ENCODE results near the gene INTS4. TPM values are rescaled to one million over a fixed set of nuclear protein-coding genes. Genes with fewer than 3 reads are reported as not detected.
A peak's percentile ranks its signal among the peaks of the same experiment; 100 is the strongest.

The INTS4 gene
- total and polyA plus RNA-seq, 2 donors from 2014 or later = 16.7 to 34.6 TPM

DNA sequence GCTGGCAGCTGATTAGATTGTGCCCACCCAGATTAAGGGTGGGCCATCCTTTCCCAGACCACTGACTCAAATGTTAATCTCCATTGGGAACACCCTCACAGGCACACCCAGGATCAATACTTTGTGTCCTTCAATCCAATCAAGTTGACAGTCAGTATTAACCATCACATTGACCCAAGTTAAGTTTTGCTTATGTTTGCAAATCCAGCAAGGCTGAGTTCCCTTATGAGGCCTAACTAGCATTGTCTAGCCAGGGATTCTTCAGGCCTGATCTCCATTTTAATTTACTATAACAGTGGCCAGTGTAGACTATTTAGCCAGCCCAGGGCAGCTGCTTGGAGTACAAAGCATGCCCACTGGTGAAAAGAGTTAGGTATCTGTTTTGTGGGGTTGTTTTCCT is 30.9 kb upstream of the INTS4 start:
- intact Hi-C loops (cut with DNase I) = no loop called here
- no peaks in the 10 kb centered on the region for H3K9me3 ChIP-seq (ENCODE audit: control insufficient read depth in 2 of 3, insufficient read depth in 1 of 3, low read length in 3 of 3)
- DNase-seq (no peak), FAIRE-seq (no peak)
- no peak overlapping the region for H3K4me3 ChIP-seq (ENCODE audit: low read length in 3 of 3)
- no peaks in the 10 kb centered on the region for H3K36me3 ChIP-seq (ENCODE audit: control insufficient read depth in 2 of 3, insufficient read depth in 3 of 3, low read length in 3 of 3)
- H3K27ac ChIP-seq (ENCODE audit: low read depth in 2 of 2, low read length in 2 of 2) = no peak overlapping the region
- H3K9ac ChIP-seq (ENCODE audit: low read length in 3 of 3) = no peak overlapping the region
- H3K4me1 ChIP-seq (ENCODE audit: control insufficient read depth in 2 of 3, insufficient read depth in 2 of 3, low read depth in 1 of 3, low read length in 3 of 3) = peaks cover 2 to 5% (median 4%) of the 10 kb centered on the region in 3 donors
- H3K27me3 ChIP-seq (ENCODE audit: control insufficient read depth, insufficient read depth, low read length) = no peaks in the 10 kb centered on the region
- TF ChIP-seq, protein P1, sequence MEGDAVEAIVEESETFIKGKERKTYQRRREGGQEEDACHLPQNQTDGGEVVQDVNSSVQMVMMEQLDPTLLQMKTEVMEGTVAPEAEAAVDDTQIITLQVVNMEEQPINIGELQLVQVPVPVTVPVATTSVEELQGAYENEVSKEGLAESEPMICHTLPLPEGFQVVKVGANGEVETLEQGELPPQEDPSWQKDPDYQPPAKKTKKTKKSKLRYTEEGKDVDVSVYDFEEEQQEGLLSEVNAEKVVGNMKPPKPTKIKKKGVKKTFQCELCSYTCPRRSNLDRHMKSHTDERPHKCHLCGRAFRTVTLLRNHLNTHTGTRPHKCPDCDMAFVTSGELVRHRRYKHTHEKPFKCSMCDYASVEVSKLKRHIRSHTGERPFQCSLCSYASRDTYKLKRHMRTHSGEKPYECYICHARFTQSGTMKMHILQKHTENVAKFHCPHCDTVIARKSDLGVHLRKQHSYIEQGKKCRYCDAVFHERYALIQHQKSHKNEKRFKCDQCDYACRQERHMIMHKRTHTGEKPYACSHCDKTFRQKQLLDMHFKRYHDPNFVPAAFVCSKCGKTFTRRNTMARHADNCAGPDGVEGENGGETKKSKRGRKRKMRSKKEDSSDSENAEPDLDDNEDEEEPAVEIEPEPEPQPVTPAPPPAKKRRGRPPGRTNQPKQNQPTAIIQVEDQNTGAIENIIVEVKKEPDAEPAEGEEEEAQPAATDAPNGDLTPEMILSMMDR (IDR thresholded peaks at IDR 0.05; ENCODE audit: borderline replicate concordance, extremely low read depth, insufficient read depth) = no peak

DNA sequence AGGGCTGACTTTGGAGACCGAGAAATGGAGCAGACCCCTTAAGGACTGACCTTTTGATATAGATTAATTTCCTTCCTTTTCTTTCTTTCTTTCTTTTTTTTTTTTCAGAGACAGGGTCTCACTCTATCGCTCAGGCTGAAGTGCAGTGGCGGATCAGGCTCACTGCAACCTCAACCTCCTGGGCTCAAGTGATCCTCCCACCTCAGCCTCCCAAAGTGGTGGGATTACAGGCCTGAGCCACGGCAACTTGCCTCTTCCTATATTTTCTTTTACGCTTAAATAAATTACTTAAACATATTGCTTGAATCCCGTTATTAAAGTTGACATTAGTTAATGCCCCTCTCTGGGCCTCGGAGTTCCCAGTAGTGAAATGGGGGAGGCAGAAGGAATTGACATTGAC is 29.0 kb upstream of the INTS4 start:
- no peak for FAIRE-seq
- H3K4me1 ChIP-seq (ENCODE audit: control insufficient read depth in 2 of 3, insufficient read depth in 2 of 3, low read depth in 1 of 3, low read length in 3 of 3) = peaks cover 0 to 11% (median 8%) of the 10 kb centered on the region in 3 donors
- intact Hi-C loops (cut with DNase I) = no loop called here
- H3K27ac ChIP-seq (ENCODE audit: low read depth in 2 of 2, low read length in 2 of 2) = peak overlapping the region in 1 of 2 donors; percentile 58
- no peaks in the 10 kb centered on the region for H3K36me3 ChIP-seq (ENCODE audit: control insufficient read depth in 2 of 3, insufficient read depth in 3 of 3, low read length in 3 of 3)
- peak overlapping the region; percentile 49 to 61 (median 57) for H3K4me3 ChIP-seq (ENCODE audit: low read length in 3 of 3)
- H3K27me3 ChIP-seq (ENCODE audit: control insufficient read depth, insufficient read depth, low read length) = no peaks in the 10 kb centered on the region
- peak overlapping the region in 2 of 3 donors; percentile 43 to 55 for H3K9ac ChIP-seq (ENCODE audit: low read length in 3 of 3)
- TF ChIP-seq, protein P1 (IDR thresholded peaks at IDR 0.05; ENCODE audit: borderline replicate concordance, extremely low read depth, insufficient read depth) = no peak
- DNase-seq = no peak
- no peaks in the 10 kb centered on the region for H3K9me3 ChIP-seq (ENCODE audit: control insufficient read depth in 2 of 3, insufficient read depth in 1 of 3, low read length in 3 of 3)

DNA sequence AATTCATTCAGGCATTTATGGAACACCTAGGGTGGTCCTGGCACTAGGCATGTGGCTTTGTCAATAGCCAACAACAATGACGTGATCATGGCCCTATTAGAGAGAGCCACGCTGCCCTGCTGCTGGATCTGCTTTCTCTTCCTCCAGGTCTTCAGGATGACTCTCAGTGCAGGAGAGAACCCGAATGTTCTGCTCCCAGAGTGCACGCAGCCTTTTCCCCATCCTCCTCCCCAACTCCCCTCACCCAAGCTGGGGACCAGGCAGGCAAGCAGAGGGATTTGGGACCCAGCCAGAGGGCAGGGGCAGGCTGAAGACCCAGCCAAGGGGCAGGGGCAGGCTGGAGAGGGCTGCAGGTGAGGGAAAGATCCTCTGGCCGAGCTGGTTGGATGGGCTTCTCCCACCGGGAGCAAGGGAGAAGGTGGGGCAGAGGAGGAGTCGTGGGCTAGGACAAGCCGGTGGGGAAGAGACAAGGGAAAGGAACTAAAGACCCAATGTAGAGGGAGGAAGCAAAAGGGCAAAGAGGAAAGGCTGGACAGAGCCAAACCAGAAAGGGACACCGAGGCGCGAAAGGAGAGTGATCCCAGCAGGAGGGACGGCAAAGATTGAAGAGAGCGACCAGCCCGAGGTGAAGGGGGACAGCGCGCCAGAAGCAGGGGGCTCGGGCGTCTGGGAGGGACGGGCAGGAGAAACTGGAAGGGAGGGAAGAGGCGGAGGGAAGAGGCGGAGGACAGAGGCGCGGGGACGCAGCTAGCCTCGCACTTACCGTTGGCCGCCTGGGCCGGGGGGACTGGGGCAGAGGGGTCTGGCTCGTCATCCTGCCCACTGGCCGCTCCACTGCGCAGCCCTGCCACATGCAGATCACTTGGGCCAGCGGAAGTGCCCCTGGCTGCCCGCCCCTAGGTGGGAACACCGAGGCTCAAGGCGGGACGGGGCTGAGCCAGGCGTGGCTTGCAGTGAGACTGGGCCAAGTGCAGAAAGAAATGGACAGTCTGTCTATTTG is 28.2 kb upstream of the INTS4 start, which contains the start of gene KCTD14:
TSS of gene KCTD14 (minus strand) at position 880 of the 1,000 bp plus-strand sequence. CDS start at position 853, 27 bp downstream.
- DNase-seq (peak; percentile 79 to 88 (median 85)), FAIRE-seq (no peak)
- H3K27ac ChIP-seq (ENCODE audit: low read depth in 2 of 2, low read length in 2 of 2) = peak within 1 kb of the TSS; percentile 0 to 58
- H3K4me3 ChIP-seq (ENCODE audit: low read length in 3 of 3) = peak within 1 kb of the TSS; percentile 49 to 61 (median 57)
- H3K36me3 ChIP-seq (ENCODE audit: control insufficient read depth in 2 of 3, insufficient read depth in 3 of 3, low read length in 3 of 3) = no peaks in the 10 kb centered on the region
- H3K9me3 ChIP-seq (ENCODE audit: control insufficient read depth in 2 of 3, insufficient read depth in 1 of 3, low read length in 3 of 3) = no peaks in the 10 kb centered on the region
- intact Hi-C loops (cut with DNase I) = no loop called here
- H3K27me3 ChIP-seq (ENCODE audit: control insufficient read depth, insufficient read depth, low read length) = no peaks in the 10 kb centered on the region
- H3K4me1 ChIP-seq (ENCODE audit: control insufficient read depth in 2 of 3, insufficient read depth in 2 of 3, low read depth in 1 of 3, low read length in 3 of 3) = peaks cover 0 to 11% (median 8%) of the 10 kb centered on the region in 3 donors
- peak within 1 kb of the TSS in 2 of 3 donors; percentile 43 to 55 for H3K9ac ChIP-seq (ENCODE audit: low read length in 3 of 3)
- TF ChIP-seq, protein P1 (IDR thresholded peaks at IDR 0.05; ENCODE audit: borderline replicate concordance, extremely low read depth, insufficient read depth) = no peak

All from kidney (tissue), 14 donors.